Stomach (tissue), 4 donors: Measurements from ENCODE around the gene PRUNE2.

Experiments used
- POLR2A ChIP-seq, 4 donors: fragments of 450-650 bp; IDR thresholded peaks; one replicate each; pipeline ENCODE4 v1.6.1; 2016; ENCODE audit warnings: antibody characterized with exemption in 4 of 4, control low read depth in 2 of 4, mild to moderate bottlenecking in 1 of 4, moderate library complexity in 1 of 4
- POLR2AphosphoS5 ChIP-seq, 3 donors: sonication (generic); formaldehyde crosslinking; IDR thresholded peaks; one replicate each; pipeline ENCODE4 v1.6.1; 2016; ENCODE audit warnings: antibody characterized with exemption in 3 of 3
- TF ChIP-seq, protein P1 (sequence below), 7 experiments: fragments of 450-650 bp in 4 of 7; fragments of 200-600 bp in 3 of 7; sonication (generic) in 3 of 7; IDR thresholded peaks; one replicate each; pipeline ENCODE4 v1.5.1; 2016 to 2019; ENCODE audit warnings: antibody characterized with exemption in 7 of 7, control low read depth in 2 of 7, mild to moderate bottlenecking in 1 of 7

GRCh38 chr9:76717613-76718012, 188.3 kb downstream of the PRUNE2 start:
- TF ChIP-seq POLR2A (IDR thresholded peaks at IDR 0.05), result no peak
- TF ChIP-seq, protein P1, sequence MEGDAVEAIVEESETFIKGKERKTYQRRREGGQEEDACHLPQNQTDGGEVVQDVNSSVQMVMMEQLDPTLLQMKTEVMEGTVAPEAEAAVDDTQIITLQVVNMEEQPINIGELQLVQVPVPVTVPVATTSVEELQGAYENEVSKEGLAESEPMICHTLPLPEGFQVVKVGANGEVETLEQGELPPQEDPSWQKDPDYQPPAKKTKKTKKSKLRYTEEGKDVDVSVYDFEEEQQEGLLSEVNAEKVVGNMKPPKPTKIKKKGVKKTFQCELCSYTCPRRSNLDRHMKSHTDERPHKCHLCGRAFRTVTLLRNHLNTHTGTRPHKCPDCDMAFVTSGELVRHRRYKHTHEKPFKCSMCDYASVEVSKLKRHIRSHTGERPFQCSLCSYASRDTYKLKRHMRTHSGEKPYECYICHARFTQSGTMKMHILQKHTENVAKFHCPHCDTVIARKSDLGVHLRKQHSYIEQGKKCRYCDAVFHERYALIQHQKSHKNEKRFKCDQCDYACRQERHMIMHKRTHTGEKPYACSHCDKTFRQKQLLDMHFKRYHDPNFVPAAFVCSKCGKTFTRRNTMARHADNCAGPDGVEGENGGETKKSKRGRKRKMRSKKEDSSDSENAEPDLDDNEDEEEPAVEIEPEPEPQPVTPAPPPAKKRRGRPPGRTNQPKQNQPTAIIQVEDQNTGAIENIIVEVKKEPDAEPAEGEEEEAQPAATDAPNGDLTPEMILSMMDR (IDR thresholded peaks at IDR 0.05), result no peak
- TF ChIP-seq POLR2AphosphoS5 (IDR thresholded peaks at IDR 0.05), result peak in 1 of 3 donors; percentile 43
